HEK293 (cell line): ENCODE results near the gene B4GALT7.

Experiments
- KLF16 ChIP-seq: fragments of 450-650 bp; formaldehyde crosslinking; IDR thresholded peaks from 2 replicates; pipeline ENCODE4 v1.5.1; 2017; ENCODE audit warnings: missing biosample characterization, missing genetic modification characterization
- YY1 ChIP-seq: fragments of 450-650 bp; formaldehyde crosslinking; IDR thresholded peaks from 2 replicates; pipeline ENCODE4 v1.5.1; 2018; ENCODE audit warnings: missing biosample characterization, missing genetic modification characterization
- ZNF10 ChIP-seq: fragments of 450-650 bp; formaldehyde crosslinking; IDR thresholded peaks from 2 replicates; pipeline ENCODE4 v1.5.1; 2017; ENCODE audit warnings: missing biosample characterization, missing genetic modification characterization
- ZNF114 ChIP-seq: fragments of 450-650 bp; formaldehyde crosslinking; IDR thresholded peaks from 2 replicates; pipeline ENCODE4 v1.5.0; 2017; ENCODE audit warnings: missing biosample characterization, missing genetic modification characterization
- ZNF510 ChIP-seq: fragments of 450-650 bp; formaldehyde crosslinking; IDR thresholded peaks from 2 replicates; pipeline ENCODE4 v1.5.1; 2018; ENCODE audit warnings: mild to moderate bottlenecking, missing genetic modification characterization, missing biosample characterization; ENCODE audit not compliant: insufficient replicate concordance
- ZNF555 ChIP-seq: fragments of 450-650 bp; formaldehyde crosslinking; conservative IDR thresholded peaks from 2 replicates; pipeline ENCODE4 v1.5.1; 2017; ENCODE audit warnings: missing biosample characterization, mild to moderate bottlenecking, missing genetic modification characterization, inconsistent platforms
- ZNF792 ChIP-seq: fragments of 450-650 bp; formaldehyde crosslinking; IDR thresholded peaks from 2 replicates; pipeline ENCODE4 v1.5.1; 2016; ENCODE audit warnings: missing biosample characterization, missing genetic modification characterization
- TF ChIP-seq, protein P1 (sequence below): fragments of 450-650 bp; formaldehyde crosslinking; IDR thresholded peaks from 2 replicates; pipeline ENCODE4 v1.5.1; 2016; ENCODE audit warnings: missing biosample characterization, missing genetic modification characterization
- TF ChIP-seq, protein P2 (sequence below): sonication (generic); formaldehyde crosslinking; IDR thresholded peaks from 2 replicates; pipeline ENCODE4 v1.8.1; 2022; ENCODE audit warnings: mild to moderate bottlenecking, moderate library complexity, missing genetic modification reagents

DNA sequence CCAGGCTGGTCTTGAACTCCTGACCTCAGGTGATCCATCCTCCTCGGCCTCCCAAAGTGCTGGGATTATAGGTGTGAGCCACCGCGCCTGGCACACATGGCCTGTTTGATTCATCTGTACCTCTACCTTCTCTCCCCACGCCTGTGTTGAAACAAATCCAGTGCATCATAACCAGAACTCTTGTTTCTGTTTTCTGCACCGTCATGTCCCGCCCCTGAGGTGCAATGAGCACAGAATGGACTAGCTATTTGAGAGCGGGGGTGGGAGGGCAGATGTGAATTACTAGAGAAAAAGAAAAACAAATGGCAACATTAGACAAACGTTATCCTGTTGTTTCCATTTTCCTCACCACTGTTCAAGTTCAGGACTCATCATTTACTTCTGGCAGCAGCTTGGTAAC is 34.9 kb upstream of the B4GALT7 start:
- TF ChIP-seq, protein P1, sequence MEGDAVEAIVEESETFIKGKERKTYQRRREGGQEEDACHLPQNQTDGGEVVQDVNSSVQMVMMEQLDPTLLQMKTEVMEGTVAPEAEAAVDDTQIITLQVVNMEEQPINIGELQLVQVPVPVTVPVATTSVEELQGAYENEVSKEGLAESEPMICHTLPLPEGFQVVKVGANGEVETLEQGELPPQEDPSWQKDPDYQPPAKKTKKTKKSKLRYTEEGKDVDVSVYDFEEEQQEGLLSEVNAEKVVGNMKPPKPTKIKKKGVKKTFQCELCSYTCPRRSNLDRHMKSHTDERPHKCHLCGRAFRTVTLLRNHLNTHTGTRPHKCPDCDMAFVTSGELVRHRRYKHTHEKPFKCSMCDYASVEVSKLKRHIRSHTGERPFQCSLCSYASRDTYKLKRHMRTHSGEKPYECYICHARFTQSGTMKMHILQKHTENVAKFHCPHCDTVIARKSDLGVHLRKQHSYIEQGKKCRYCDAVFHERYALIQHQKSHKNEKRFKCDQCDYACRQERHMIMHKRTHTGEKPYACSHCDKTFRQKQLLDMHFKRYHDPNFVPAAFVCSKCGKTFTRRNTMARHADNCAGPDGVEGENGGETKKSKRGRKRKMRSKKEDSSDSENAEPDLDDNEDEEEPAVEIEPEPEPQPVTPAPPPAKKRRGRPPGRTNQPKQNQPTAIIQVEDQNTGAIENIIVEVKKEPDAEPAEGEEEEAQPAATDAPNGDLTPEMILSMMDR (tag by site-specific recombination), result no peak
- TF ChIP-seq ZNF792 (tag by site-specific recombination), result no peak
- no peak for TF ChIP-seq ZNF555
- no peak for TF ChIP-seq KLF16
- no peak for TF ChIP-seq ZNF10
- TF ChIP-seq, protein P2, sequence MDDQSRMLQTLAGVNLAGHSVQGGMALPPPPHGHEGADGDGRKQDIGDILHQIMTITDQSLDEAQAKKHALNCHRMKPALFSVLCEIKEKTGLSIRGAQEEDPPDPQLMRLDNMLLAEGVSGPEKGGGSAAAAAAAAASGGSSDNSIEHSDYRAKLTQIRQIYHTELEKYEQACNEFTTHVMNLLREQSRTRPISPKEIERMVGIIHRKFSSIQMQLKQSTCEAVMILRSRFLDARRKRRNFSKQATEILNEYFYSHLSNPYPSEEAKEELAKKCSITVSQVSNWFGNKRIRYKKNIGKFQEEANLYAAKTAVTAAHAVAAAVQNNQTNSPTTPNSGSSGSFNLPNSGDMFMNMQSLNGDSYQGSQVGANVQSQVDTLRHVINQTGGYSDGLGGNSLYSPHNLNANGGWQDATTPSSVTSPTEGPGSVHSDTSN (CRISPR knock-in tag), result no peak
- no peak for TF ChIP-seq ZNF114 (tag by site-specific recombination)
- TF ChIP-seq ZNF510 (tag by site-specific recombination), result no peak
- TF ChIP-seq YY1 (tag by site-specific recombination), result no peak
